ENCODE data around the gene VPS16.

- TF ChIP-seq CTCF (IDR thresholded peaks at IDR 0.05; ENCODE audit: low read depth, low read length, poor library complexity, severe bottlenecking) (no peak), EZH2phosphoT487 (IDR thresholded peaks at IDR 0.05; ENCODE audit: borderline replicate concordance, low read length) (no peak)
Observed at GRCh38 chr20:2799688-2800520, 40.6 kb upstream of the VPS16 start.
